Right renal cortex interstitium (tissue), 3 donors: Measurements from ENCODE around the gene ERFL. TPM values are rescaled to one million over a fixed set of nuclear protein-coding genes. Genes with fewer than 3 reads are reported as not detected.

Experiments
- DNase-seq, 3 donors: peaks; one replicate each; pipeline ENCODE4 v3.0.0-alpha.2; 2013; ENCODE audit warnings: low read depth in 3 of 3, low spot score in 2 of 3
- polyA plus RNA-seq, 3 donors: library from polyadenylated mRNA; unstranded; fragments of 120-200 nt; gene quantifications; one replicate each; pipeline ENCODE4 v1.2.1, GENCODE V29; 2013; ENCODE audit not compliant: insufficient read length in 3 of 3

ERFL gene
- under 1 TPM; 0.06 to 0.07 (median 0.06) TPM for polyA plus RNA-seq

DNA sequence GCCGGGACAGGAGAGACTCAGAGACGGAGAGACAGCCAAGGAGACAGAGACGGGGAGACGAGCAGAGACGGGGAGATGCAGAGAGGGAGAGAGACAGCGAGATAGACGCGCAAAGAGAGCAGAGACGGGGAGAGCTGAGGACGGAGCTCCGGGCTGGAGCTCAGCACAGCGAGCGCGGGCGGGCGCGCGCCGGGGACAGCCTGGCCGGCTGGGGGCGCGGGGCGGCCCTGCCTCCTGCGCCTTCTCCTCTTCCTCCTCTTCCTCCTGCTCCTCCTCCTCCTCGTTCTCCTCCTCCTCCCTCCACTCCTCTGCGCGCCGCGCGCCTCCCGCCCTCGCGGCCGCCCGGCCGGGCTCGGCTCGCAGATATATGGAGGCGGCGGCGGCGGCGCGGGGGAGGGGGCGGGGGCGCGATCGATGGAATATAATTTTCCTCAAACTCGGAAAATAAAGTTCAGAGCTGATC is at the start of gene ERFL:
TSS of gene ERFL (minus strand) at position 229 of the 463 bp plus-strand sequence. CDS start 15,530 bp downstream, outside the sequence.
- DNase-seq = no peak

DNA sequence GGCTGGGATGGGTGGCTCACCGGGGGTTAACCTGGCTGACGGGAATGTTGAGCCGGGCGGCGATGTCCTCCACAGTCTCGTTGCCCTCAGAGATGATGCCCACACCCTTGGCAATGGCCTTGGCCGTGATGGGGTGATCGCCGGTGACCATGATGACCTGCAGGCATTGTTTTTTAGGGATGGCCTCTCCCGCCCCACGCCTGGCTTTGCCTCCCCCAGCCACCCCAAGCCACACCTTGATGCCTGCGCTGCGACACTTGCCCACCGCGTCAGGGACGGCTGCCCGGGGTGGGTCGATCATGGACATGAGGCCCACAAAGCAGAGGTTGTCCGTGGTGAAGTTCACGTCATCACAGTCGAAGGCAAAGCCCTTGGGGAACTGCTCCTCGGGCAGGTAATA is 49.7 kb upstream of the ERFL start:
- no peak for DNase-seq

DNA sequence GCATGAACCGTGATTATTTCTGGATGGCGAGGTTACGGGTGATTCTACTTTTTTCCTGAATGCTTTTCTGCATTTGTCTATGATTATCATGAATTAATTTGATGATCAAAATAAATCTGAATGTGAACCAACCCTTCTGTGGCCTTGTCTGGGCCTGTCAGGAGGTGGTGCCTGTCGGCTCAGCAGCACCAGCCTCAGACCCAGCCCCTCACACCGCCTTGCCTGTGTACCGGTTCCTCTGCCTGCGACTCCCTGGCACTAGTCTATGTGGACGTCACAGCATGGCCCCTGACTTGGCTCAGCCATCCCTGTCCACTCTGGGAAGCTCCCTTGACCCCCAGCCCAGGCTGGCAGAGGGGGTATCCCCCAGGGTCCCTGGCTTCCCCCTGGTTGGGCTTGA is 46.4 kb upstream of the ERFL start:
- no peak for DNase-seq

DNA sequence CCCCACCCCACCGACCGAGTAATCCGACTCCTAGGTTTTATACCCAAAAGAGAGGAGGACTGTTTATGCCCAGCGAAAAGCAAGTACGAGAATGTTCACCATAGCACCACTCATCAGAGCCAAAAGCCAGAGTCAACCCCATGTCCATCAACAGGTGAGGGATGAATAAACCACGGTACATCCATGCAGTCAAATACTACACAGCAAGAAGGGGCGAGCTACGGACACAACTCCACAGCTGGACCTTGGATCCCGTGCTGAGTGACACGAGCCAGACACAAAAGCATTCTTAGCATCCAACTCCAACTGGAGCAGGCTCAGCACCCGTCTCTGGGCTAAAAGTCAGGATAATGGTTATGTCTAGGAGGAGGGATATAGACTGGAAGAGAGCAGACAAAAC is 43.1 kb upstream of the ERFL start:
- DNase-seq = no peak

DNA sequence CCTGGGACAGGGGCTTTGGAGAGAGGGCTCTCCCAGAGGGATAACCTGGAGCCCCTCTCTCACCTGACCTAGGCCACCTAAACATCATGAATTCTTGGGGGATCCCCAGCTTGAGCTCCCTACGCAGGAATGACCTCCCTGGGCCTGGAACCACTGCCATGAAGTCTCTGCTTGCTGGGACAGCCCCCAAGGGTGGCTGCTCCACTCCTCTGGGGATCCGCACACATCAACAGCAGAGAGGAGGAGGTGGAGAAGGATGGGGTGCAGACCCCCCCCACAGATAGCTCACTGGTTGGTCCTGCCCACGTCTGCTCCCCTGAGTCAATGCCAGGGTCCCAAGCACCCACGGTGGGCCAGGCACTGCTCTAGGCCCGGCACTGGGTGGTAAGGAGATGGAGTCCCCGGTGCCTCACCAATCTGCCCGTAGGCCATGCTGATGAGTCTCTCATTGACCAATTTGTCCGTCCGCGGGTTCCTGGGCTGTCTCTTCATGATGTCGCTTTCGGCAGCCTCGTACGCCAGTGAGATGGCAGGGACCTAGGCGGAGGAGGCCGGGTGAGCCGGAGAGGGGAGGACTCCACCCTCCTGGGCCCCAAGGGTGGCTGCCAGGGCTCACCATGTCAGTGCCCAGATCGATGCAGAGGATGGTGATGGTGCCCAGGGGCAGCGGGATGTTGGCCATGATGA is 41.7 kb upstream of the ERFL start:
- DNase-seq = no peak

DNA sequence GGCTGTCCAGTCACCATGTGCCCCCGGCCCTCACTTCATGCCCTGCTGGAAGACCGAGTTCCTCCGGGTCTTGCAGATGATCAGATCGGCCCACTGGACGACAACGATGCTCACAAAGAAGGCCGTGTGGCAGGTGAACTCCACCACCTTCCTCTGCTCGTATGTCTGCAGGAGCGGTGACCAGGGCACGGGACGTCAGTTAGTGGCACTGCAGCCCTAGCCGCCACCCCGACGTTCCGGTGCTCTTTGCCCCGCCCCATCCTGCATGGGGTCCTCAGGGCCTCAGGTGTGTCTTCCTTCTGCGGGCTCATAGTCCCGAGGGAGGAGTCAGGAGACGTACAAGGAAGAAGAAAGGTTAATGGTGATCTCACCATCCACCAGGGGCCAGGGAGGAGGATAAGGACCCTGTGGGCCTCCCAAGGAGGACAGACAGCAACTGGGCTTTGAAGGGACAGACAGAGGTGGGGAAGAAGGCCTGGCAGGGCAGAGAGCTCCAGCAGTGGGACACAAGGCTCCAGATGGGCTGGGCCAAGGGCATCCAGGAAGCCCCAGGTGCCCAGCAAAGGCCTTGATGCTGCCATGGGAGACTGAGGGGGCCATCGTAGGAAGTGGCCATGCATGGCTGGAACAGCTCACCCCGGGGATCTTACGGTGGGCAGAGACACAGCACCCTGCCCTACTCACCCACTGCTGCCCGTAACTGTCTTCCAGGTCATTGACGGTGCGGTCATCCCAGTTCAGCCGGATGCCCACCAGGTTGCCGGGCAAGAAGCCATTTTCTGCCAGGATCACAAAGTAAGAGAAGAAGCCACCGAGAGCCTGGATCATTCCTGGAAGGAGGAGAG is 40.7 kb upstream of the ERFL start:
- no peak for DNase-seq

DNA sequence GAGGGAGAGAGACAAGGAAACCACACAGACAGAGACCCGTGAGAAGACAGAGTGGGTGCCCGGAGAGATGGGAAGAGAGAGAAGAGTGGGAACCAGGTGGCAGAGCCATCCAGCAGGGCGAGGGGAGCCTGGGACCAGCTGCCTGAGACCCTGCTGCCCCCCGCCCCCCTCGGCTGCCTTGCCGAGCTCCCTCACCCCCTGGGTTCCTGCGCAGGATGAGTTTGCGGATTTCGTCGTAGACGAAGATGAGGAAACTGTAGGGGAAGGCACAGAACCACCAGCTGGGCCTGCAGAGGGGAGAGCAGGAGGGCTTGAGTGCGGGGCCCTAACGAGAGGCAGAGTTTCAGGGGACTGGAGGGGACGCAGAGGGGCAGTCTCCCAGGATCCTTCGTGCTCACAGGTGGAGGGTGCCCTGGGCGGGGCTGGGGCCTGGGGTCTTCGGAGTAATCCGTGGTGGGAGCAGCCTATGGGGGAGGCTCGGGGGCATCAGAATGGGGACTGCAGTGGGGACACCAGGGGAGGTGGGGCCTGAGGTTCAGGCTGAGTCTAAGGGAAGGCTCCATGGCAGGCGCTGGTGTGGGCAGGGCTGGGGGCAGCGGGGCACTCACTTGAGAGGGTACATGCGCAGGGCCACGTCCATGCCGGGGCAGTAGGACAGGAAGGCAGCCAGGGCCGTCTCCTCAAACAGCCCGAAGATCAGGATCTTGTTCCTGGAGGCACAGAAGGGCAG is 39.0 kb upstream of the ERFL start:
- DNase-seq = no peak

DNA sequence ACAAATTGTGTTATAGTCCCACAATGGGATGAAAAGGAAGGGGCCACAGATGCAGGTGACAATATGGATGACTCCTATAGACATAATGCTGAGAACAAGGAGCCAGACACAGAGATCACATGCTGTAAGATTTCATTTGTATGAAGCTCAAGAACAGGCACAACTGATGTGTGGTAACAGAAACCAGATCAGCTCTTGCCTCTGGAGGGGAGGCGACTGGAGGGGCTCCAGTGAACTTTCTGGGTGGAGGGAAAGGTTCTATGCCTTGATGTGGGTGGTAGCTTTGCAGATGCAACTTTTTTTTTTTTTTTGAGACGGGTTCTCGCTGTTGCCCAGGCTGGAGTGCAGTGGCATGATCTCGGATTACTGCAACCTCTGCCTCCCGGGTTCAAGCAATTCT is 36.9 kb upstream of the ERFL start:
- DNase-seq = no peak

DNA sequence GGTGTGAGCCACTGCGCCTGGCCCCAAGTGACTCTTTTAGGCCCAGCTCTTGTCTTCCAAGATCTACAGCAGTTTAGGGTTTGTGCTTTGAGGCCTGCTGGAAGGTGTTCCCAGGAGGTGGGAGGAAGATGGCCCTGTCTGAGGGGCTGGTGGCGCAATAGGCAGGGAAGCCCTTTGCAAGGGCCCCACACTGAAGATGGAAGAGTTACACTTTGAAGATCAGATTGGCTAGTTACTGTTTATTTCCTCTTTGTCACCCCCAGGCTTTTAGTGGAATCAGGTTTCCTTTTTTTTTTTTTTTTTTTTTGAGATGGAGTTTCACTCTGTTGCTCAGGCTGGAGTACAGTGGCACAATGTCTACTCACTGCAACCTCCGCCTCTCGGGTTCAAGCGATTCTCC is 32.7 kb upstream of the ERFL start:
- no peak for DNase-seq

DNA sequence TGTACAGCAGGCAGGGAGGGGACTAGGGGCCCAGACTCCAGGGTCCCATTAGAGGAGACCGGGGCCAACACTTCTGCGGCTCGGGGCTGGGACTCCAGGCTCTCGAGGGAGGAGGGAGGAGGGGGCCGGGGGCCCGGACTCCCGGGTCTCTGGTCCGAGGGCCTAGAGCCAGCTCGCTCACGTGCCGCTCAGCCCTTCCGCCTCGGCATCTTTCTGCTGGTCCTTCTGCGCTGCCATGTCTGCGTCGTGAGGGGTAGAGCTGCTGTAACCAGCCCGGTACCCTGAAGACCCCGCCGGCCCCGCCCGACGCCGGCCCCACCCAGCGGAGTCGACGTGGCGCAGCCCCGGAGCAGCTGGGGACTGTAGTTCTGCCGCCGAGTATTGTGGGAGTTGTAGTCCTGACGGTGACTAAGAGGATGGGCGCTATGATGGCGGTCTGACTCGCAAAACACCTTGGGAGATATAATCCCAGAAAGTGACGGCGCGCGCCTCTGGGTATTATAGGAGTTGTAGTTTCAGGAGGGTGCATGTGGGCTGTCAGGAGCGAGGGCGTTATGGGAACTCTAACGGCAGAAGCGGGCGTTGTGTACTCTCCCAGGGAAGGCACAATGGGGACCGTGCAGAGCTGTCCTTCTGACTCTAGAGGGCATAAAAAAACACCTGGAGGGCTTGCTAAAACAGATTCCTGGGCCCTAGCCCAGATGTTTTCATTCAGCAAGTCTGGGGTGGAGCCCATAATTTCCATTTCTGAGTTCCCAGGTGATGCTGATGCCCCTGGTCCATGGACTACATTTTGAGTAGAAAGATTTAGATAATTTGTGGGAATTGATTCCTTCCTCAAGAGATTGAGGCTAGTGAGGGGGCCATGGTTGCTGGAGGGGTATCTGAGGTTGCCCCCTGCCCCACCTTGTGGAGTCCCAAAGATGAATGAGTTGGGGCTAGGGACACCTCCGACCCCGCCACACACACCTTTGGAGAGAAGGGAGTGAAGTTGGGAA is 31.1 kb upstream of the ERFL start, which contains the start of gene RABAC1:
TSS of gene RABAC1 (minus strand) at position 266 of the 998 bp plus-strand sequence. CDS start at position 237, 29 bp downstream.
- DNase-seq = peak; percentile 73 to 89 (median 73)

DNA sequence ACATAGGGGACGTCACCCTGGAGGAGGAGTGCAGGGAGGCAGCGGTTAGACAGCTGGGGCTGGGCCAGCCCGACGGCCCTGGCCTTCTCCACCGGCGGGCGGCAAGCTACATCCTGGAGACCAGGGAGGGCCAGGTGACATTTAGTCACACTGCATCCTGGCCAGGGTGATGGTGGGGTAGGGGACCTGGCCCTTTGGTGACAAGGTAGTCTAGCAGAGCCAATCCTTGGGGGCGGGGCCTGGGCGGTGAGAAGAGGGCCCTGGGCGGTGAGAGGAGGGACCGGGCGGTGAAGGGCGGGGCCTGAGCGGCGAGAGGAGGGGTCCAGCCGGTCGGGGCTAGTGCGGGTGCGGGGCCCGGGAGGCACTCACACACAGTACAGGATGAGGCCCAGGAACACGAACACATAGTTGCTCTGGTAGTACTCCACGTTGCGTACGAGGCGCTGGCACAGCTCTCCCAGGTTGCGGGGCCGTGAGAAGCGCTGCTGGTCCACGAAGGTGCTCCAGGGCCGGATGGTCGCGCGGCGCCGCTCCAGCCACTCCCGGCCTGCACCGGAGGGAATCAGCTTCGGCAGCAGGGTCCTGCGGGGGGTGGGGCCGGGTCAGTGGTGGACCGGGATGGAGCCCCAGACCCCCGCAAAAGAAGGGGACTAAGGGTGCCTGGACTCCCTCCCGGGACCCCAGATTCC is 30.3 kb upstream of the ERFL start:
- peak in 2 of 3 donors; percentile 49 to 69 for DNase-seq

DNA sequence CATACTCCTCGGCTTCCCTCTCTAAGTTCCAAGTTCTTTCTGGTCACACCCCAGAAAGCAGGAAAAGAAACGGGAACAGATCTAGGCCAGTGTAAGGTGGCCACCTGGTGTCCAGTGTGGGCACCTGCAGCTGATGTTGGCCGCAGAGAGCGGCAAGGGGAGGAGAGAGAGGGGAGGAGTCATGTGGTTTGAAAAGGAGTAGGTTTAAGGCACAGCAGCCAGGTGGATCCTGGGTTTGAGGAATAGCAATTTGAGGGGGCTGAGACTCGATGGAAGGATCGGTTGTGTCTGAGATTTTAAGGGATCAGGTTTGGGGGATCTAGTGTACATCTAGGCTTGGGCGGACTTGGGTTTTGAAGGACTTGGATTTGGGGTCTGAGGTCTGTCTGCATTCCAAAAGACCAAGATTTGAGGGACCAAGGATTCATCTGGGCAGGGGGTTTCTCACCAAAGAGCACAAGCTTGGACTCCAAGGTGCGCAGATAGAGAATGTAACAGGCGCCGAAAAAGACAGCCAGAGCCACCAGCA is 29.7 kb upstream of the ERFL start:
- peak; percentile 63 to 80 (median 64) for DNase-seq

DNA sequence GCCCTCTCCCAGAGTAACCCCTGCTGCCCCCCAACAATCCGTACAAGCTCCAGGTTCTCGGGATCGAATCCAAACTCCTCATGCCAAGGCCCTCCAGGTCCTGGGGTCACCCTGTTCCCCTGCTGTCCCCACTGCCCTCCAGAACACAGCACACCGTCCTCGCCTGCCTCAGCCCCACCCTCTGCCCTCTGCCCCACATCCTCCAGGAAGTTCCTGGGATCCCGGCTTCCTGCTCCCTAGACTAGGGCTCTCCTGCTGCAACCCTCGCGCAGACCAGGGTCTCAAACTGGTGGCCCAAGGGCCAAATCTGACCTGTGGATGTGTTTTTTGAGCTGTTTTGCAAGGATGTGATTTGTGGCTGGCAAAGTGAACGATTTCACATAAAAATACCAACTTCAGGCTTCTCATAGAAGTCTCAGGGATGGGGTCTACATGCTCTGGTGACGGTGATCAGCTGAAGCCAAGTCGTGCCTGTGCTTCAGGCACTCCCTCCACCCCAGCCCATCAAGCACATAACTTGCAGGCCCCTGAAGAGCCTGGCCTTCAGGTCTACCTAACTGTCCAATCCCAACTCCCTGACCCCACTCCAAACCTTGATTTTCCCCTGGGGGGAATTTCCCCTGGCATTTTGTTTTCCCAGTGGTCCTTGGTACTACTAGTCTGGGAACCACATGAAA is 29.1 kb upstream of the ERFL start:
- no peak for DNase-seq

DNA sequence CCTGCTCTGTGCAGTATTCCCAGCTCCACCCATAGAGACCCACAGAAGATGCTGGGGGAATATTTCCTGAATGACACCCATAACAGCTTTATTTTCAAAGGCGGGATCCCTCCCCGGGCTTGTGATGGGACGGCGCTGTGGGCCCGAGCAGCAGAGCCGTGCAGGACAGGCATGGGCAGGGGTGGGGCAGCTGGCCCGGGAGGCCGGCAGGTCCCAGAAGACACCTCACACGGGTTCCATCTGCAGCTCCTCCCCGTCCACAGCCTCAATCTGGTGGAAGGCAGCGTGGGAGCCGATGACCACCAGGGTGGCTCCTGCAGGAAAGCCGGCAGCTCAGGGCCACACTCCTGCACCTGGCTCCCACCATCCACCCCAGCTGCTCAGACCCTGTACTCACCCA is 28.4 kb upstream of the ERFL start:
- DNase-seq = no peak

DNA sequence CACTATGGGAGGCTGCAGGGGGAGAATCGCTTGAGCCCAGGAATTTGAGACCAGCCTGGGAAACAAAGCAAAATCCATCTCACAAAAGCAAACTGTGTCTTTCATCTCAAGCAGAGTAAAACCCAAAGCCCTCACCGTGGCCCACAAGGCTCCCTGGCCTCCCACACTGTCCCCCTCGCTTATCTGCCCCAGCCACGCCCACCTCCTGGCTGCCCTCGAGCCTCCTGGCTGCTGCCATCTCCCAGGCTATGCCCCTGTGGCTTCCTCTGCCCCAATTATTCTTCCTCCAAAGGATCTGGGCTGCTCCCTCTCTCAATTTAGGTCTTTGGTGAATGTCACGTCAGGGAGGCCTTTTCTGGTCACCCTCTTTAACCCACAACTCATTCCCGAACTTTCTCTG is 27.3 kb upstream of the ERFL start:
- DNase-seq = no peak

DNA sequence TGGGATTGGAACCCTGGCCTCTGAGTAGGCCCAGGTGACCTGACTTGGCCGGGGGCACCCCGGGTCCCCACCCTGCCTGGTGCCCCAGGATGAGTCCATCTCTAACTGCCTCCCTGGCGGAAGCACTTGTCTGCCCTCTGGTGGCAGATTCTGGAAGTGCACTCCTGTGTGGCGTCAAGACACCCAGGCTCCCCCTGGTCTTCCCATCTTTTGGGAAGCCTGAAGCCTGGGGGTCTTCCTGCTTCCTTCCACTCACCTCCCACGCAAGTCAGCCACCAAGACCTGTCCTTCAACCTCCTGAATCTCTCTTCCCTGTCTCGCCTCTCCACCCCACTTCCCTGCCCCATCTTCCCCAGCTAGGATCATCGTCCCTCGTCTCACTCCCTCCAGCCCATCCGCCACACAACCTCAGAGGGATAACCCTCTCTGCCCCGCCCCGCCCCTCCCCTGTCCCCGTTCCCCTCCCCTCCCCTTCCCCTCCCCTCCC is 23.5 kb upstream of the ERFL start:
- no peak for DNase-seq

DNA sequence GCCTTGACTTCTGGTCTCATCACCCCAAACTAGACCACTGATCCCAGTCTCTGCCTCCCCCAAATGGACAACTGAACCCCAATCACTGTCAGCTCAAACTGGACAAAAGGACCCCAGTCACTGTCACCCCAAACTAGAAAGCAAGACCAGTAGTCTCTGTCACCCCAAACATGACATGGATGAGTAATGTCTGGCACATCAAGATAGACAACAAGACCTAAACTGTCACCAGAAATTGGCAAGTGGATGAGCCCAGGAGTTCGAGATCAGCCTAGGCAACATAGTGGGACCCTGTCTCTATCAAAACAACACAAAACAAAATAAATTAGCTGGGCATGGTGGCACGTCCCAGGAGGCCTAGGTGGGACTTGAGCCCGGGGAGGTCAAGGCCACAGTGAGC is 18.8 kb upstream of the ERFL start:
- no peak for DNase-seq

DNA sequence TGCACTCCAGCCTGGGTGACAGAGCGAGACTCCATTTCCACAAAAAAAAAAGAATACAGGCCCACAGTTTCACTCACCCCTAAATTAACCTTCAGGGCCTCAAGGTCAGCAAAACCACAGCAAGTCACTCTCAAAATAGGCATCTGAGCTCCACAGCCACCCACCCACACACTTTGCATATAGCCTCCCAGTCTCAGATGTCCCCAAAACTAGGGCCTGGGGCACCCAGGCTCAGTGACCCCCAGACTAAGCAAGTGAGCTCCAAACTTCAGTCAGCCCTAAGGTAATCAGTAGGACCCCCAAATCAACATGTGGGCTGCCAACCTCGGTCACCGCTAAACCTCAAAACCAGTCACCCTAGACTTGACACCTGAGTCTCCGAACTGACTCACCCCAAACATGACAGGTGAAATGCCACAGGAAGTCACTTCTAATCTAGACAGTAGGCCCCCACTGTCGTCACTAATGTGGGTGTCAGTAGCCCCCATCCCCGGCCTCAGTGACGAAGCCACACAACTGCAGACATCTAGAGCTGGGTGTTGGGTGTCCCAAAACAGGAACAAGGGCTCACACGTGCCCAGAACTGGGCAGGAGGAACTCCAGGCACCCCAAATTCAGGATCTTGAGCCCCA is 17.0 kb upstream of the ERFL start:
- no peak for DNase-seq
